Heart right ventricle (tissue), 16 donors: ENCODE data around the gene SALL2. TPM values are rescaled to one million over a fixed set of nuclear protein-coding genes. Genes with fewer than 3 reads are reported as not detected.

Source experiments
- ATAC-seq, 8 donors: fragments of 200-7000 bp; cut with Tn5 transposase; one replicate each; pipeline ENCODE4 v1.9.1; 2020; ENCODE audit warnings: mild to moderate bottlenecking in 8 of 8, moderate library complexity in 8 of 8, moderate number of reproducible peaks in 1 of 8
- DNase-seq, 2 donors: peaks; one replicate each; pipeline ENCODE4 v3.0.0-alpha.2; 2020
- H3K27ac ChIP-seq, 10 donors: fragments of 200-600 bp; sonication (generic) in 2 of 10; one replicate each; pipeline versions ENCODE4 v1.5.0 to v1.8.0; 2020 to 2022; ENCODE audit warnings: mild to moderate bottlenecking in 3 of 10
- H3K27me3 ChIP-seq, 7 donors: fragments of 200-600 bp; one replicate each; pipeline ENCODE4 v1.8.0; 2021 to 2022; ENCODE audit warnings: mild to moderate bottlenecking in 2 of 7
- H3K36me3 ChIP-seq, 9 donors: fragments of 200-600 bp; sonication (generic) in 1 of 9; one replicate each; pipeline versions ENCODE4 v1.5.0 to v1.8.0; 2020 to 2022; ENCODE audit warnings: mild to moderate bottlenecking in 2 of 9
- H3K4me1 ChIP-seq, 9 donors: fragments of 200-600 bp; sonication (generic) in 1 of 9; one replicate each; pipeline versions ENCODE4 v1.5.0 to v1.8.0; 2020 to 2022; ENCODE audit warnings: mild to moderate bottlenecking in 4 of 9
- H3K4me3 ChIP-seq, 10 donors: fragments of 200-600 bp; sonication (generic) in 2 of 10; one replicate each; pipeline versions ENCODE4 v1.5.0 to v1.8.0; 2020 to 2022; ENCODE audit warnings: mild to moderate bottlenecking in 7 of 10, moderate library complexity in 2 of 10
- H3K9me3 ChIP-seq, 11 donors: fragments of 200-600 bp in 10 of 11; sonication (generic) in 2 of 11; one replicate each; pipeline versions ENCODE4 v1.5.0 to v1.8.0; 2013 to 2022; ENCODE audit warnings: mild to moderate bottlenecking in 2 of 11, control low read depth in 1 of 11, moderate library complexity in 1 of 11
- WGBS, 2 donors: extraction: QIAGEN DNeasy Blood & Tissue Kit; methylation state at CpG; one replicate each; pipeline ENCODE4 v1.1.7; 2013; ENCODE audit warnings: inconsistent platforms in 1 of 2; 5-methylcytosine and 5-hydroxymethylcytosine counted together
- intact Hi-C, 10 donors: fragments of 100-400 bp; cut with DNase I; formaldehyde crosslinking; loops; one replicate each; pipeline versions ENCODE4 v1.11.1 to v1.14.2; 2022
- polyA plus RNA-seq, 2 donors: library from polyadenylated mRNA; stranded (reverse); fragments of 200-250 nt; gene quantifications; one replicate each; pipeline ENCODE4 v1.2.3, GENCODE V29; 2013
- total RNA-seq, 10 donors: library from RNA; stranded (reverse); fragmentation: NEBNext Ultra II Directional in 3 of 10; extraction: Animal tissue kit (Norgen Biotek cat#: 25700) in 3 of 10; gene quantifications; one replicate each; pipeline versions ENCODE4 v1.2.1 to v1.2.4, GENCODE V29; 2021 to 2023
- TF ChIP-seq, protein P1 (sequence below), 9 donors: fragments of 200-600 bp; sonication (generic) in 2 of 9; IDR thresholded peaks; one replicate each; pipeline versions ENCODE4 v1.5.0 to v1.8.0; 2021 to 2022; ENCODE audit warnings: antibody characterized with exemption in 9 of 9, mild to moderate bottlenecking in 5 of 9, moderate library complexity in 1 of 9
- donor health status: Arrhythmogenic right ventricular cardiomyopathy.
- donor health status: ischemic (EF 13 %, LVEDD 7.1; RV severe dilation, severe dysfunction).
- donor health status: healthy with polysubstance abuse.
- donor health status: DM: no; HTN: yes; CAD: no.
- donor health status: DM: no; HTN: no; CAD: no.
- donor health status: ischemic (EF 25% LVEDD 6.9; RV normal size, moderate dysfunction).
- donor health status: ischemic (EF 25% LVEDD 5.7; RV mildly dilated, moderate dysfunction).
- donor health status: healthy.
- donor health status: DM: yes; HTN: yes; CAD: no.
- donor health status: Ischemic cardiomyopathy.
- donor health status: ischemic (EF 35%, LVEDD 5.7; RV mildly dilated, moderate dysfunction).
- donor health status: nonischemic (EF 11% LVEDD 7.7; RV severe dilation, severe dysfunction).
- donor health status: DM: yes; HTN: yes; CAD: no.
- donor health status: PGD.
- donor health status: ischemic (EF 29% LVEDD 5.4; RV normal size, mild dysfunction).
- donor health status: nonischemic (EF 23%, LVEDD 6.1; RV moderate dilation, normal function).

Gene SALL2
- total and polyA plus RNA-seq, 12 donors: 1.1 to 6.6 (median 3.8) TPM

DNA sequence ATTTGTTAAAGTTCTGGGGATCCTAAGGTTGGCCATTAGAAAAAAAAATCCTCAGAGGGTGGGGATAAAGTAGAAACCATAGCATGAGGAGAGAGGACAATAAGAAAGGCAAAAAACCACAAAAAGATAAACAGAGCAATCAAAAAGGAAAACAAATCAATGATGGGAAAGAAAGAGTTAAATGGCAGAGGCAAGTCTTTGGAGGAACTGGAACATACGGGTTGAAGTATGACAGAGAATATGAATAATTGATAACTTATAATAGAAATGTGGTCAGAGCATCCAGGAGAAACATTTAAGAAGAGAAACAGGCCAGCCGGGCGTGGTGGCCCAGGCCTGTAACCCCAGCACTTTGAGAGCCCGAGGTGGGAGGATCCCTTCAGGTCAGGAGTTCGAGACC is 17.8 kb upstream of the SALL2 start:
- no peak for DNase-seq
- intact Hi-C loops: no loop called here
- Histone ChIP-seq H3K4me3 (no peak overlapping the region), H3K4me1 (no peaks in the 10 kb centered on the region), H3K9me3 (no peaks in the 10 kb centered on the region), H3K27ac (no peak overlapping the region), H3K36me3 (no peaks in the 10 kb centered on the region), H3K27me3 (peaks cover 0 to 36% (median 23%) of the 10 kb centered on the region in 7 donors)
- no peak for ATAC-seq
- TF ChIP-seq, protein P1, sequence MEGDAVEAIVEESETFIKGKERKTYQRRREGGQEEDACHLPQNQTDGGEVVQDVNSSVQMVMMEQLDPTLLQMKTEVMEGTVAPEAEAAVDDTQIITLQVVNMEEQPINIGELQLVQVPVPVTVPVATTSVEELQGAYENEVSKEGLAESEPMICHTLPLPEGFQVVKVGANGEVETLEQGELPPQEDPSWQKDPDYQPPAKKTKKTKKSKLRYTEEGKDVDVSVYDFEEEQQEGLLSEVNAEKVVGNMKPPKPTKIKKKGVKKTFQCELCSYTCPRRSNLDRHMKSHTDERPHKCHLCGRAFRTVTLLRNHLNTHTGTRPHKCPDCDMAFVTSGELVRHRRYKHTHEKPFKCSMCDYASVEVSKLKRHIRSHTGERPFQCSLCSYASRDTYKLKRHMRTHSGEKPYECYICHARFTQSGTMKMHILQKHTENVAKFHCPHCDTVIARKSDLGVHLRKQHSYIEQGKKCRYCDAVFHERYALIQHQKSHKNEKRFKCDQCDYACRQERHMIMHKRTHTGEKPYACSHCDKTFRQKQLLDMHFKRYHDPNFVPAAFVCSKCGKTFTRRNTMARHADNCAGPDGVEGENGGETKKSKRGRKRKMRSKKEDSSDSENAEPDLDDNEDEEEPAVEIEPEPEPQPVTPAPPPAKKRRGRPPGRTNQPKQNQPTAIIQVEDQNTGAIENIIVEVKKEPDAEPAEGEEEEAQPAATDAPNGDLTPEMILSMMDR (IDR thresholded peaks at IDR 0.05): no peak
- 52 to 57% methylated on average over 5 of the region's 5 CpGs for WGBS, 2 donors

DNA sequence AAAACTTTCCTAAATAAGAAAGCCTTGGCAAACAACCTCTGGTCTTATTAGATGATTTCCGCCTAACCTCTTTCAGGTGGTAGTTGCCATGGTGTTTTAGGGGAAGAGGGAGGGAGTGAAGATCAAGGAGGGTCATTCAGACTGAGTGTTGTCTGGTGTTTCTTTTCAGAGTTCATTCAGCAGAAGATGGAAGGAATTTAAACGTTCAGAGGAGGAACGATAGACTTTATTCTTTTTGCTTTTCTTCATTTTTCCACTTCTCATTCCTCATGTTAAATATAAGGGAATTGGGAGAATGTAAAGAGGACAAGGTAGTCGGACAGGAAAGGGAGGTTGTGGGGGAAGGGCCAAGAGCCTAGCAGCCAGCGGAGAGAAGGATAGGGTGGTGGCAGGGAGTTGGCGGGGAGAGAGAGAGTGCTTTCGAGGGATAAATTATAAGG is 17.4 kb upstream of the SALL2 start:
- Histone ChIP-seq H3K36me3 (no peaks in the 10 kb centered on the region), H3K27ac (no peak overlapping the region), H3K27me3 (peaks cover 0 to 40% (median 27%) of the 10 kb centered on the region in 7 donors), H3K9me3 (no peaks in the 10 kb centered on the region), H3K4me3 (no peak overlapping the region), H3K4me1 (no peaks in the 10 kb centered on the region)
- no peak for DNase-seq
- 31 to 34% methylated on average over 7 of the region's 7 CpGs for WGBS, 2 donors
- intact Hi-C loops: no loop called here
- TF ChIP-seq, protein P1 (IDR thresholded peaks at IDR 0.05): no peak
- no peak for ATAC-seq

DNA sequence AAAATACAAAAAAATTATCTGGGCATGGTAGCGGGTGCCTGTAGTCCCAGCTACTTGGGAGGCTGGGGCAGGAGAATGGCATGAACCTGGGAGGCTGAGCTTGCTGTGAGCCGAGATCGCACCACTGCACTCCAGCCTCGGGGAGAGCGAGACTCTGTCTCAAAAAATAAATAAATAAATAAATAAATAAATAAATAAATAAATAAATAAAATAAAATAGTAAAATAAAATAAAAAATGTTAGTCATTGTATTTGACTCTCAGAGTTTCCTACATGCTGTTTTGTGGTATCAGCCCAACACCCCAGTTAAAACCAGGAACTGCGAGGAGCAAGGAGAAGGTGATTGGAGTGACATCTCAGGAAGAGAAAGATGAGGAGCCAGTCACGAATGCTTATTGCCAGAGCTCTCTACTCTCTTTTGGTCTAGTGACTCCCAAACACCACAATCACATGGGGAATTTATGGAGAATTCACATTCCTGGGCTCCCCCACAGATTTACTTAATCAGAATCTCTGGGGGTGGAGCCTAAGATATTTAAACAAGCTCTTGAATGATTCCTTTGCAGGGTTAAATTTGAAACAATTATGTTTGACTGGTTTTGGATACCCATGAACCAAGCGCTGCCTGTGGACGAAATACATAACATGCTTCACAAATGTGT is 15.4 kb upstream of the SALL2 start:
- intact Hi-C loops: no loop called here
- 84 to 90% methylated on average over 9 of the region's 9 CpGs for WGBS, 2 donors
- peaks cover 0 to 7% (median 3%) of the 10 kb centered on the region in 9 donors for H3K4me1 ChIP-seq
- TF ChIP-seq, protein P1 (IDR thresholded peaks at IDR 0.05): no peak
- H3K27me3 ChIP-seq: peaks cover 0 to 60% (median 46%) of the 10 kb centered on the region in 7 donors
- H3K36me3 ChIP-seq: no peaks in the 10 kb centered on the region
- H3K4me3 ChIP-seq: no peak overlapping the region
- ATAC-seq (no peak), DNase-seq (no peak)
- H3K9me3 ChIP-seq: no peaks in the 10 kb centered on the region
- no peak overlapping the region for H3K27ac ChIP-seq

DNA sequence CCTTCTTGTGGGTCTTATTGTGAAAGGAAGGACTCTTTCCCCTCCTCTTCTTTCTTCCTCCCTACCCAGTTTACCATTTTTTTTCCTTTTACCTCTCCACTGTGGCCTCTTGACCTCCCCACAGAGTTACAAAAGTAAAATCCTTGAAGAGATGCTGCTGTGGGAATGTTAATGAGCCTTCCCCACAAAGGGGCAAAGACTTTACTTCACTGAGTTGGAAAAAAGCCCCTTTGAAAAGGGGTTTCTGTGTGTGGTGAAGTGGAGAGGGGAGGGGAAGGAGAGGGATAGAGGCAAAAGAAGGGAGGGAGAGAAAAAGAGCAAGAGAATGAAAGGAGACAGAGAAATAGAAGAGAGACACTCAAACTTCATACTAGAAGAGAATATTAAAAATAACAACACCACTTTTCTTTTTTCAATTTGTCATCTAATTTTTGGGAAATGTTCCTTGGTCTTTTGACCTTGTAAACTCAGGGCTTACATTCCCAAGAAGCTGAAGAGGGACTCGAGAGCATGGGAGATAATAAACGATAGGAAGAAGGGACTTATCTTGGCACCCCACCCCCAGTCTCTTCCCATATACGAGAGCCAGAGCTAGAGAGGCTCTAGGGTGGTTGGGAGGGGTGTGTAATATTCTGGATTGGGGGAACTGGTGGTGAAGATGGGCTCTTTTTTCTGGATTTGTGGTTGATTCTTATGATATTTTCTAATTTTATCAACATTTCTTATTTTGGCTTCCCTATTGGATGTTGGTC is 13.2 kb upstream of the SALL2 start:
- Histone ChIP-seq H3K36me3 (no peaks in the 10 kb centered on the region), H3K27me3 (peaks cover 0 to 82% (median 68%) of the 10 kb centered on the region in 7 donors), H3K4me3 (no peak overlapping the region), H3K27ac (no peak overlapping the region), H3K4me1 (peaks cover 0 to 14% (median 6%) of the 10 kb centered on the region in 9 donors), H3K9me3 (no peaks in the 10 kb centered on the region)
- intact Hi-C loops: no loop called here
- DNase-seq (no peak), ATAC-seq (no peak)
- TF ChIP-seq, protein P1 (IDR thresholded peaks at IDR 0.05): no peak
- WGBS, 2 donors: 10 to 12% methylated on average over 3 of the region's 3 CpGs
